G401 (cell line): ENCODE results near the gene GSS. TPM values are rescaled to one million over a fixed set of nuclear protein-coding genes. Genes with fewer than 3 reads are reported as not detected.

Source experiments
- DNase-seq: peaks from one replicate; pipeline ENCODE4 v3.0.0-alpha.2; 2015; ENCODE audit warnings: low spot score
- in situ Hi-C: cut with HindIII; loops from 2 replicates; pipeline ENCODE4 v1.10.0; 2016; ENCODE audit warnings: low sequenced_read_pairs, mixed read lengths
- total RNA-seq: library from RNA; depleted of rRNA; stranded (reverse); fragments of >200 nt; shearing (Covaris generic); gene quantifications from 2 replicates; pipeline ENCODE4 v1.2.3, GENCODE V29; 2014

GSS gene
- total RNA-seq, 1 experiment from 2014 or later, result 112 TPM

GRCh38 chr20:34980543-34981233 is 25.1 kb upstream of the GSS start:
- in situ Hi-C loops, result no loop called here
- peak; percentile 36 for DNase-seq

DNA sequence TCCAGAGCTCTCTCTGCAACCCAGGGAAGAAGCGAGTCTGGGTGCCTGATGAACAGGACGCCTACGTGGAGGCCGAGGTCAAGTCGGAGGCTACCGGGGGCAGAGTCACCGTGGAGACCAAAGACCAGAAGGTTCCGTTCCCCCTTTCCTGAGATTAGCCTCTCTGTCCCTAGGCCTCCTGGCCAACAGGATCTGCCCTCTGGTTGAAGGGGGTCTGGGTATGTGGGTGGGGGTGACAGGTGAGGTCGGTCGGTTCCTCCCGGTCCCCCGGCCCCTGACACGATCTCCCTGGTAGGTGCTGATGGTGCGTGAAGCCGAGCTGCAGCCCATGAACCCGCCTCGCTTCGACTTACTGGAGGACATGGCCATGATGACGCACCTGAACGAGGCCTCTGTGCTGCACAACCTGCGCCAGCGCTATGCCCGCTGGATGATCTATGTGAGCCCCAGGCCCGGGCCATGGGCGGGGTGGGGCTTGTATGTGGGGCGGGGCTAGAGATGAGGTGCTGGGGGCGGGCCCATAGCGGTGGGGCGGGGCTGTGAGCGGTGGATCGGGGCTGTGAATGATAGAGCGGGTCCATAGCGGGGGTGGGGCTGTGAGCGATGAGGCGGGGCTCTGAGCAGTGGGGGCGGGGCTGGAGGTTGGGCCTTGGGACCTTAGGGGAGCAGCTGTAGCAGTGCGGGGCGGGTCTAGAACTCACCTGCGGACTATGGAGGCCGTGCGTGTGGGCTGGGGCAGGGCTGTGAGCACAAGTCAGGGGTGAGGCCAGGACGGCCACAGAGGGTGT is 24.0 kb upstream of the GSS start:
- in situ Hi-C loops, result no loop called here
- no peak for DNase-seq

GRCh38 chr20:34978092-34978744 is 22.6 kb upstream of the GSS start:
- in situ Hi-C loops, result no loop called here
- DNase-seq, result no peak

GRCh38 chr20:34977365-34978091 is 21.9 kb upstream of the GSS start:
- in situ Hi-C loops, result no loop called here

GRCh38 chr20:34976286-34976685 is 20.7 kb upstream of the GSS start:
- in situ Hi-C loops, result no loop called here
- no peak for DNase-seq

More at GRCh38 chr20:34977365-34978091, 21.9 kb upstream of the GSS start:
- DNase-seq, result no peak

DNA sequence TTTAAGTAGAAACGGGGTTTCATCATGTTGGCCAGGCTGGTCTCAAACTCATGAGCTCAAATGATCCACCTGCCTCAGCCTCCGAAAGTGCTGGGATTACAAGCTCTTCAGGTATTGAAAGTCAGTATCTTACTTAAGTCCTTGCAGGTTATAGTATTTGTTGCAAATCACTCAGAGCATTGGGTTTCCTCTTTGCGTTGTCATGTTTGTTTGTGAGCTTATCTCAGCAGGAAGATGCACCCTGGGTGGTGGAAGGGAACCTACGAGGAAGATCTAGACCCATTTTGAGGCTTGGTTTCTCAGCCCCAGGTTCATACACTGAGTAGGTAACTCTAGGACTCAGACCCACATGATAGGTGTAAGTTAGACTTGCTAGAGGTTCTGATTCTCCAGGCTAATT is 18.6 kb upstream of the GSS start:
- no peak for DNase-seq
- in situ Hi-C loops, result no loop called here

- no peak for DNase-seq
- in situ Hi-C loops, result no loop called here
Measured at GRCh38 chr20:34971561-34972235, 16.1 kb upstream of the GSS start.

GRCh38 chr20:34970846-34971560 is 15.4 kb upstream of the GSS start:
- no peak for DNase-seq
- in situ Hi-C loops, result no loop called here

DNA sequence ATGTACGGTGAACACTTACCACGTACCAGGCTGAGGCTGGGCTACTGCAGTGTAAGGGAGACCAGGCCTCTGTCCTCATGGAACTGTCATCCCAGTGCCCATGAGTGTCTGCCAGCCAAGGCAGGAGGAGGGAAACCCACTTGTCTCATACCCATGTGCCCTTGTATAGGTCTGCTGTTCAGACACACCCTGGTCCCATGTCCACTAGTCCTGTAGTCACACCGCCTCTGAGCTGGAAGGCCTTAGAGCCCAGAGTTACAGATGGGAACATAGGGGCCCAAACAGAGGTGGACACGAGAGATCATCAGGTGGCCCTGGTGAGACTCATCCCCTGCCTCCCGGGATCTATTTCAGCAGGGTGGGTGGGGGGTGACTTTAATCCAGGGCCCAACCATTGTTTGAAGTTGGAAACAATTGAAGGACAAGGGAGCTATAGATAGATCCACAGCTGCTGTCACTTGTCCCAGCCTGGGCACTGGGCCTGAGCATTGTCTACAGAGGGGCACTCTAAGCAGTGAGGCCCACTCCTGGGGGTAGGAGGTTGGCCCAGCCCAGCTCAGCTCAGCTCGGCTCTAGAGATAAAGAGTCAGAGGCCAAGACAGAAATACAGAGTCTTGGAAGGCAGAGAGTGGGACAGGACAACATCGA is 14.7 kb upstream of the GSS start:
- DNase-seq, result no peak
- in situ Hi-C loops, result no loop called here

DNA sequence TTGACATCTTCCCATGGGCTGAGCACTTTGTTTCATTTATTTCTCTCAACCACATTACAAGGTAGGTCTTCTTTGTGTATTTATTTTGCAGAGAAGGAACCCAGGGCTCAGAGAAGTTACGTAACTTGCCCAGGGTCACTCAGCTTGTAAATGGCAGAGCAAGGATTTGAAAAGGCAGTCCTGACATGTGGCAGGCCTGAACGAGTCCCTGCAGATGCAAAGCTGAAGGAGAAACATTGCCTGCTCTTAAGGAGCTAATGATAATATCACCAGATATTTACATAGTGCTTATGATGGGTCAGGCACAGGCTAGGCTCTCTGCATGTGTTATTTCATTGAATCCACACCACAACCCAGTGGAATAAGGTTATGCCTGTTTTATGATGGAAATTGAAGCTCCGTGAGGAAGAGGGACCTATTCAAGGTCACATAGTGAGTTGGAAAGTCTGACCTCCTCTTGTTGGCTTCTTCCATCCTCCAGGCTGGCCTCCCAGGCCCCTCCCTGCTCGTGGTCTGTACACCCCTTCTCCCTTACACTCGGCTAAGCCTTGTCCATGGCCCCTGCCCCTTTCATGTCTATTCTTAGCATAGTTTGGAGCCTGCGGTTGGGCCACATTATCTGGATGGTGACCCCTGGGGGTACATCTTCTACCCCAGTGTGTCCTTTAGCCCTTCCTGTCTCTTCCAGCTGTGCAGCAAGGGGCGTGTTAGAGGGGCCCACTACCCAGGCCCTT is 12.6 kb upstream of the GSS start:
- DNase-seq, result no peak

DNA sequence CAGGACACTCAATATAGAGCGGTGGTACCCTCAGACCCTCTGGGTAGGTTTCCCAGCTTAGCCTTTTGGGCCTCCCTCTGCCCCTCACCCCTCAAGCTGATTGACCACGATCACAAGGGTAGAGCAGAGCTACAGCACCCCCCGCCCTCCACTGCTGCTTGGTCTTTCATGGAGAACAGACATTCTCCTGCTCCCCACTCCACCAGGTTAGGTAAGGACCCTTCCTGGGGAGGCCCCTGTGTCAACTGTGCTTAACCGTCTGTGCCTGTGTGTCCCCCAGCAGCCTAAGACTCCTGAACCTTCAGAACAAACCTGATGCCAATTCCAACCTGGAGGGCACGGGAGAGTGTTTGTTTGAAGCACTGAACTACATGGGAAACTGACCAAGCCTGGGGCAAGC is 11.8 kb upstream of the GSS start:
- in situ Hi-C loops, result no loop called here
- DNase-seq, result no peak

More for the DNA sequence above, 12.6 kb upstream of the GSS start:
- in situ Hi-C loops, result no loop called here

DNA sequence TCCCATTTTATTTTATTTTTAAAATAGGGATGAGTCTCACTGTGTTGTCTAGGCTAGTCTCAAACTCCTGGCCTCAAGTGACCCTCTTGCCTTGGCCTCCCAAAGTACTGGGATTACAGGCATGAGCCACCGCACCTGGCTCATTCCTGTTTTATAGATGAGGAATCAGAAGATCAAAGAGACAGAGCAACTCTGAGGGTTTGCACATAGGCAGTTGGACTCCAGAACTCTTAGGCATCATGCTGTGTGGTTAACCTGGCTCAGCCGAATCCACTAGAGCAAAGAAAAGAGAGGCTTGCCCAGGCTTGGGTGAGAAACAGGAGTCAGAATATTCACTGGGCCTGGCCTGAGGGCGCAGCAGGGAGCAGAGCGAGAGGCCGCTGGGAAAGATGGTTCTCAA is 9.4 kb upstream of the GSS start:
- no peak for DNase-seq
- in situ Hi-C loops, result no loop called here

DNA sequence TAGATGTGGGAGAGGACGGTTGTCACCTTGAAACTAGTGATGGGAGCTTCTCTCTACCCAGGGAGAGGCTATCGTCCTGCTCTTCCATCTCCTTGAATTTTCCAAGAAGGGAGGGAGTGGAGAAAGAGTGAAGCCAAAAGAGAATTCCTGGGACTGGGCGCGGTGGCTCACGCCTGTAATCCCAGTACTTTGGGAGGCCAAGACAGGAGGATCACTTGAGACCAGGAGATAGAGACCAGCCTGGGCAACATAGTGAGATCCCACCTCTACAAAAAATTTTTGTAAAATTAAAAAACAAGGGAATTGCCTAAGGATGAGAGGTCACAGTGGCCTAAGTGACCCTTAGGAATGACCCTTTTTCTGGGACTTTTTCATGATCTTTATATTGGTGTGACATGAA is 8.9 kb upstream of the GSS start:
- in situ Hi-C loops, result no loop called here
- DNase-seq, result no peak

GRCh38 chr20:34956751-34957472 is 1.3 kb upstream of the GSS start:
- in situ Hi-C loops, result no loop called here
- peak; percentile 20 for DNase-seq

- DNase-seq, result no peak
- in situ Hi-C loops, result no loop called here
Measured at GRCh38 chr20:34956041-34956458, 444 bp upstream of the GSS start.

GRCh38 chr20:34954904-34955230 is 739 bp downstream of the GSS start:
- in situ Hi-C loops, result no loop called here

DNA sequence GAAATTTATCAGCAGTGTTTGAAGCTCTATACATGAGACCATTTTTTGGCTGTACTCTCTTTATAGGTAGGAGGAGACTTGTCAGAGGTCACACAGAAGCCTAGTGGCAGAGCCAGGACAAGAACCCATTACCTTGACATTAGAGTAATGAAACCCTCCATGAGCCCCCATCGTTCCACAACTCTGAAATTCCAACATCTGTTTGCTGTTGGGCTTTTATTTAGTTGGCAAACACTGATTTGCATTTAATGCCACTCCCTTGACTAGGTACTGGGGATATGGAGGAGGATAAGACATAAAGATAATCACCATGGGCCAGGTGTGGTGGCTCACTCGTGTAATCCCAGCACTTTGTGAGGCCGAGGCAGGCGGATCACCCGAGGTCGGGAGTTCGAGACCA is 1.6 kb downstream of the GSS start:
- DNase-seq, result no peak

More at GRCh38 chr20:34954904-34955230, 739 bp downstream of the GSS start:
- peak; percentile 77 for DNase-seq

More for the DNA sequence above, 1.6 kb downstream of the GSS start:
- in situ Hi-C loops, result no loop called here
